Fibroblast of lung (primary cell): ENCODE measurements around the gene CD109. TPM values are rescaled to one million over a fixed set of nuclear protein-coding genes. Genes with fewer than 3 reads are reported as not detected.
"Not testable (repeated sequence)": the region's sequence is repeated elsewhere in the genome, so short reads cannot be mapped to it uniquely, and the experiment has no call there.

Experiments
- DNase-seq, 2 donors: peaks; one replicate each; pipeline versions ENCODE4 v3.0.0 to v3.0.0-alpha.2; 2010; ENCODE audit warnings: low read depth in 2 of 2
- H2AFZ ChIP-seq: 2 replicates; pipeline ENCODE4 v1.5.1; 2012; ENCODE audit warnings: low read length, control low read depth, inconsistent platforms
- H3K27ac ChIP-seq: 2 replicates; pipeline ENCODE4 v1.5.1; 2011; ENCODE audit warnings: low read length, control low read depth; ENCODE audit not compliant: insufficient read depth
- H3K27me3 ChIP-seq: 2 replicates; pipeline ENCODE4 v1.5.1; 2011; ENCODE audit warnings: mild to moderate bottlenecking, low read length; ENCODE audit not compliant: control insufficient read depth, insufficient read depth
- H3K36me3 ChIP-seq: 2 replicates; pipeline ENCODE4 v1.5.1; 2011; ENCODE audit warnings: low read length; ENCODE audit not compliant: control insufficient read depth, insufficient read depth
- H3K4me1 ChIP-seq: 2 replicates; pipeline ENCODE4 v1.5.1; 2011; ENCODE audit warnings: low read length; ENCODE audit not compliant: control insufficient read depth, insufficient read depth; ENCODE audit errors: extremely low read depth
- H3K4me2 ChIP-seq: 2 replicates; pipeline ENCODE4 v1.5.1; 2011; ENCODE audit warnings: low read length, control low read depth; ENCODE audit not compliant: insufficient read depth; ENCODE audit errors: extremely low read depth
- H3K4me3 ChIP-seq, 4 experiments: fragments of 200-600 bp in 1 of 4; sonication (generic) in 1 of 4; replicated peaks in 1 of 4; 2 replicates each; pipeline ENCODE4 v1.5.1; 2011 to 2016; ENCODE audit warnings: low read length in 4 of 4, low read depth in 3 of 4, mild to moderate bottlenecking in 3 of 4, control low read depth in 2 of 4, inconsistent platforms in 1 of 4, mixed read lengths in 1 of 4; ENCODE audit not compliant: insufficient read depth in 1 of 4; ENCODE audit errors: control extremely low read depth in 1 of 4
- H3K79me2 ChIP-seq: 2 replicates; pipeline ENCODE4 v1.5.1; 2012; ENCODE audit warnings: mild to moderate bottlenecking, low read length, inconsistent platforms; ENCODE audit not compliant: control insufficient read depth, insufficient read depth
- H3K9ac ChIP-seq: 2 replicates; pipeline ENCODE4 v1.5.1; 2011; ENCODE audit warnings: mild to moderate bottlenecking, low read length, control low read depth; ENCODE audit not compliant: insufficient read depth
- H3K9me3 ChIP-seq: 2 replicates; pipeline ENCODE4 v1.5.1; 2012; ENCODE audit warnings: low read depth, low read length; ENCODE audit not compliant: control insufficient read depth, insufficient read depth
- H4K20me1 ChIP-seq: 2 replicates; pipeline ENCODE4 v1.5.1; 2011; ENCODE audit warnings: low read length; ENCODE audit not compliant: control insufficient read depth, insufficient read depth; ENCODE audit errors: extremely low read depth
- EZH2 ChIP-seq: IDR thresholded peaks from 2 replicates; pipeline ENCODE4 v1.5.1; 2012; ENCODE audit warnings: low read length, control low read depth, mild to moderate bottlenecking; ENCODE audit errors: missing control alignments
- polyA plus RNA-seq, 2 donors: library from polyadenylated mRNA; depleted of rRNA in 1 of 2; stranded (reverse) in 1 of 2; unstranded in 1 of 2; fragments of >200 nt; gene quantifications; 2 replicates each; pipeline ENCODE4 v1.2.1, GENCODE V29; 2011 to 2012; ENCODE audit warnings: missing spikeins in 1 of 2
- total RNA-seq: library from RNA; depleted of rRNA; stranded (reverse); fragments of >200 nt; gene quantifications from 2 replicates; pipeline ENCODE4 v1.2.1, GENCODE V29; 2014
- TF ChIP-seq, protein P1 (sequence below), 2 donors: IDR thresholded peaks in 1 of 2; conservative IDR thresholded peaks in 1 of 2; 1 replicate in 1 of 2; 2 replicates in 1 of 2; pipeline ENCODE4 v1.5.1; 2011 to 2012; ENCODE audit warnings: low read length in 2 of 2, control low read depth in 1 of 2, inconsistent platforms in 1 of 2, low read depth in 1 of 2, mild to moderate bottlenecking in 1 of 2

CD109 gene
- total and polyA plus RNA-seq, 2 donors (not counting 1 experiment from before 2014, with no cell fraction given) = 48.4 to 51.2 TPM

DNA sequence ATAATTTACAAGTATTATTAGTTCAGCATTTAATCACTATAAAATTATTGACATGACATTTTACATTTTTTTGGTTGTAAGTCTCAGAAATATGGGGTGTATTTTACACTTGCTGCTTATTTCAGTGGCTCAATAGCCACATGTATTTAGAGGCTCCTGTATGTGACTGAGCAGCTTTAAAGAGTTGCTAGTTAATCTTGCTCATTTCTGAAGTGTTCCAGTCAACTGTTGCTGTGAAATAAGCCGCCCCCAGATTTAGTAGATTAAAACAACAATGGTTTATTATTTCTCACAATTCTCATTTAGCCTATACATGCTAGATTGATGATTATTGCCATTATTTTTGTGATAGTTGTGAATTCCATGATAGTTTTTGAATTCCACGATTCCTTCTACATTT lies 23.0 kb downstream of the CD109 start:
- Histone ChIP-seq H4K20me1 (no peaks in the 10 kb centered on the region), H3K9ac (no peak overlapping the region), H3K27me3 (no peaks in the 10 kb centered on the region), H3K79me2 (no peaks in the 10 kb centered on the region), H3K27ac (no peak overlapping the region), H3K4me3 (no peak overlapping the region), H3K9me3 (no peaks in the 10 kb centered on the region), H3K4me2 (no peak overlapping the region), H2AFZ (no peak overlapping the region), H3K36me3 (peaks cover 2% of the 10 kb centered on the region), H3K4me1 (peaks cover 5% of the 10 kb centered on the region)
- TF ChIP-seq, protein P1, sequence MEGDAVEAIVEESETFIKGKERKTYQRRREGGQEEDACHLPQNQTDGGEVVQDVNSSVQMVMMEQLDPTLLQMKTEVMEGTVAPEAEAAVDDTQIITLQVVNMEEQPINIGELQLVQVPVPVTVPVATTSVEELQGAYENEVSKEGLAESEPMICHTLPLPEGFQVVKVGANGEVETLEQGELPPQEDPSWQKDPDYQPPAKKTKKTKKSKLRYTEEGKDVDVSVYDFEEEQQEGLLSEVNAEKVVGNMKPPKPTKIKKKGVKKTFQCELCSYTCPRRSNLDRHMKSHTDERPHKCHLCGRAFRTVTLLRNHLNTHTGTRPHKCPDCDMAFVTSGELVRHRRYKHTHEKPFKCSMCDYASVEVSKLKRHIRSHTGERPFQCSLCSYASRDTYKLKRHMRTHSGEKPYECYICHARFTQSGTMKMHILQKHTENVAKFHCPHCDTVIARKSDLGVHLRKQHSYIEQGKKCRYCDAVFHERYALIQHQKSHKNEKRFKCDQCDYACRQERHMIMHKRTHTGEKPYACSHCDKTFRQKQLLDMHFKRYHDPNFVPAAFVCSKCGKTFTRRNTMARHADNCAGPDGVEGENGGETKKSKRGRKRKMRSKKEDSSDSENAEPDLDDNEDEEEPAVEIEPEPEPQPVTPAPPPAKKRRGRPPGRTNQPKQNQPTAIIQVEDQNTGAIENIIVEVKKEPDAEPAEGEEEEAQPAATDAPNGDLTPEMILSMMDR (conservative IDR thresholded peaks at IDR 0.05 in 1 of 2, IDR thresholded peaks at IDR 0.05 in 1 of 2; ENCODE audit: low read depth in 1 of 2, low read length in 2 of 2) = no peak
- no peak for TF ChIP-seq EZH2
- no peak for DNase-seq

- TF ChIP-seq EZH2 = no peak
- TF ChIP-seq, protein P1 (conservative IDR thresholded peaks at IDR 0.05 in 1 of 2, IDR thresholded peaks at IDR 0.05 in 1 of 2; ENCODE audit: low read depth in 1 of 2, low read length in 2 of 2) = no peak
- Histone ChIP-seq H3K27me3 (no peaks in the 10 kb centered on the region), H3K27ac (peak overlapping the region; percentile 76), H3K79me2 (no peaks in the 10 kb centered on the region), H2AFZ (peak overlapping the region; percentile 44), H3K4me2 (peak overlapping the region; percentile 18), H3K9ac (no peak overlapping the region), H3K4me1 (peaks cover 5% of the 10 kb centered on the region), H4K20me1 (no peaks in the 10 kb centered on the region), H3K36me3 (peaks cover 2% of the 10 kb centered on the region), H3K9me3 (no peaks in the 10 kb centered on the region), H3K4me3 (no peak overlapping the region)
- DNase-seq = peak; percentile 73 to 89
Observed at GRCh38 chr6:73722318-73723060, 26.5 kb downstream of the CD109 start.

DNA sequence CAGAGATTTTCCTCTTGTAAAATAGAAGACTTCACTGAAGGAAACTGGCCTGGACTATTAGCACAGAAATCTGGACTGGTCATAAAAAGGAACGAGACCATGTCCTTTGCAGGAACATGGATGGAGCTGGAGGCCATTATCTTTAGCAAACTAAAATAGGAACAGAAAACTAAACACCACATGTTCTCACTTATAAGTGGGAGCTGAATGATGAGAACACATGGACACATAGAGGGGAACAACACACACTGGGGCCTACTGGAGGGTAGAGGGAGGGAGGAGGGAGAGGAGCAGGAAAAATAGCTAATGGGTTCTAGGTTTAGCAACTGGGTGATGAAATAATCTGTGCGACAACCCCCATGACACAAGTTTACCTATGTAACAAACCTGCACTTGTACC lies 27.5 kb downstream of the CD109 start:
- DNase-seq = peak in 1 of 2 donors; percentile 42
- H3K9me3 ChIP-seq, H3K4me1 ChIP-seq, H3K9ac ChIP-seq, H3K4me3 ChIP-seq, H3K36me3 ChIP-seq, H3K79me2 ChIP-seq, H3K27me3 ChIP-seq, H4K20me1 ChIP-seq, H3K4me2 ChIP-seq: not testable (repeated sequence)
- H3K27ac ChIP-seq = peak overlapping the region; percentile 76
- H2AFZ ChIP-seq = peak overlapping the region; percentile 35
